GM23338 (cell line): ENCODE results near the gene AHDC1. TPM values are rescaled to one million over a fixed set of nuclear protein-coding genes. Genes with fewer than 3 reads are reported as not detected.

Source experiments
- ATAC-seq: fragments of 200-7000 bp; cut with Tn5 transposase; 3 replicates; pipeline ENCODE4 v1.9.1; 2020
- DNase-seq: peaks from one replicate; pipeline ENCODE4 v3.0.0-alpha.2; 2015; ENCODE audit warnings: low spot score
- H2AFZ ChIP-seq: fragments of 200-600 bp; sonication (generic); 2 replicates; pipeline ENCODE4 v1.8.0; 2016; ENCODE audit warnings: antibody characterized with exemption, mild to moderate bottlenecking, moderate library complexity
- H3F3A ChIP-seq: fragments of 200-600 bp; sonication (generic); replicated peaks from 2 replicates; pipeline ENCODE4 v1.8.0; 2017; ENCODE audit warnings: antibody characterized with exemption, mixed run types, low read depth
- H3K27ac ChIP-seq: fragments of 200-600 bp; sonication (generic); 2 replicates; pipeline ENCODE4 v1.6.1; 2016; ENCODE audit warnings: low read depth
- H3K27me3 ChIP-seq: fragments of 200-600 bp; sonication (generic); 2 replicates; pipeline ENCODE4 v1.8.0; 2016; ENCODE audit warnings: mild to moderate bottlenecking, mixed run types, moderate library complexity; ENCODE audit not compliant: insufficient read depth
- H3K36me3 ChIP-seq: fragments of 200-600 bp; sonication (generic); 2 replicates; pipeline ENCODE4 v1.8.0; 2016; ENCODE audit warnings: mild to moderate bottlenecking; ENCODE audit not compliant: insufficient read depth
- H3K4me1 ChIP-seq: fragments of 200-600 bp; sonication (generic); 2 replicates; pipeline ENCODE4 v1.8.0; 2016; ENCODE audit warnings: mild to moderate bottlenecking, moderate library complexity; ENCODE audit not compliant: insufficient read depth
- H3K4me2 ChIP-seq: fragments of 200-600 bp; sonication (generic); 2 replicates; pipeline ENCODE4 v1.7.1; 2017; ENCODE audit warnings: mixed run types
- H3K4me3 ChIP-seq: fragments of 200-600 bp; sonication (generic); 2 replicates; pipeline ENCODE4 v1.6.1; 2016; ENCODE audit warnings: mixed run types
- H3K79me2 ChIP-seq: fragments of 200-600 bp; sonication (generic); replicated peaks from 2 replicates; pipeline ENCODE4 v1.8.0; 2017; ENCODE audit warnings: mild to moderate bottlenecking; ENCODE audit not compliant: insufficient read depth
- H3K9me2 ChIP-seq: fragments of 200-600 bp; sonication (generic); 2 replicates; pipeline ENCODE4 v1.8.0; 2017; ENCODE audit not compliant: insufficient read depth
- H4K20me1 ChIP-seq: fragments of 200-600 bp; sonication (generic); replicated peaks from 2 replicates; pipeline ENCODE4 v1.8.0; 2017; ENCODE audit warnings: mild to moderate bottlenecking; ENCODE audit not compliant: insufficient read depth
- H3K27ac Mint-ChIP-seq: 2 replicates; pipeline ENCODE4 v1.8.0; 2020; ENCODE audit warnings: inconsistent platforms, mild to moderate bottlenecking, moderate library complexity, mixed read lengths
- H3K27me3 Mint-ChIP-seq: 3 replicates; pipeline ENCODE4 v1.8.0; 2022; ENCODE audit warnings: low read depth, mild to moderate bottlenecking, moderate library complexity, mixed read lengths, inconsistent platforms; ENCODE audit not compliant: insufficient read depth, poor library complexity
- H3K36me3 Mint-ChIP-seq: 3 replicates; pipeline ENCODE4 v1.8.0; 2021; ENCODE audit warnings: low read depth, mild to moderate bottlenecking, inconsistent platforms, moderate library complexity, mixed read lengths
- H3K4me1 Mint-ChIP-seq: 3 replicates; pipeline ENCODE4 v1.8.0; 2020; ENCODE audit warnings: mild to moderate bottlenecking, inconsistent platforms, mixed read lengths
- H3K4me3 Mint-ChIP-seq: 3 replicates; pipeline ENCODE4 v1.8.0; 2021; ENCODE audit warnings: moderate library complexity, mild to moderate bottlenecking, inconsistent platforms, mixed read lengths
- H3K9me3 Mint-ChIP-seq: 3 replicates; pipeline ENCODE4 v1.8.0; 2020; ENCODE audit warnings: moderate library complexity, mild to moderate bottlenecking, inconsistent platforms, mixed read lengths
- EZH2phosphoT487 ChIP-seq: fragments of 200-600 bp; sonication (generic); IDR thresholded peaks from one replicate; pipeline ENCODE4 v1.8.1; 2018; ENCODE audit warnings: antibody characterized with exemption; ENCODE audit not compliant: unreplicated experiment
- POLR2AphosphoS5 ChIP-seq: IDR thresholded peaks from 2 replicates; pipeline ENCODE4 v1.6.1; 2016; ENCODE audit warnings: antibody characterized with exemption, low read depth
- STAT1 ChIP-seq: IDR thresholded peaks from one replicate; pipeline ENCODE4 v1.6.1; 2016; ENCODE audit warnings: antibody characterized with exemption; ENCODE audit not compliant: unreplicated experiment
- ZNF331 ChIP-seq: fragments of 250-450 bp; sonication (Bioruptor Pico); IDR thresholded peaks from 2 replicates; pipeline ENCODE4 v1.5.0; 2020; ENCODE audit warnings: low read depth, mild to moderate bottlenecking, moderate library complexity
- polyA plus RNA-seq: library from polyadenylated mRNA; unstranded; fragments of >200 nt; fragmentation: Nextera tagmentation; extraction: Ambion mirVana; gene quantifications from 2 replicates; pipeline ENCODE4 v1.2.1, GENCODE V29; 2016
- total RNA-seq: library from RNA; depleted of rRNA; stranded (reverse); fragments of >200 nt; shearing (Covaris generic); gene quantifications from 2 replicates; pipeline ENCODE4 v1.2.3, GENCODE V29; 2014
- TF ChIP-seq, protein P1 (sequence below), 2 experiments: fragments of 200-600 bp in 1 of 2; sonication (generic) in 1 of 2; conservative IDR thresholded peaks; 2 replicates each; pipeline versions ENCODE4 v1.5.1 to v1.6.1; 2016 to 2017; ENCODE audit warnings: antibody characterized with exemption in 2 of 2, low read depth in 2 of 2, mild to moderate bottlenecking in 2 of 2, moderate library complexity in 1 of 2
- TF ChIP-seq, protein P2 (sequence below): fragments of 250-450 bp; sonication (Bioruptor Pico); IDR thresholded peaks from 2 replicates; pipeline ENCODE4 v1.5.0; 2020; ENCODE audit warnings: mild to moderate bottlenecking, moderate library complexity
- TF ChIP-seq, protein P3 (sequence below): IDR thresholded peaks from 2 replicates; pipeline ENCODE4 v1.6.1; 2016; ENCODE audit warnings: antibody characterized with exemption

Gene AHDC1
- total and polyA plus RNA-seq, 2 experiments from 2014 or later = 8.3 to 22.2 TPM

DNA sequence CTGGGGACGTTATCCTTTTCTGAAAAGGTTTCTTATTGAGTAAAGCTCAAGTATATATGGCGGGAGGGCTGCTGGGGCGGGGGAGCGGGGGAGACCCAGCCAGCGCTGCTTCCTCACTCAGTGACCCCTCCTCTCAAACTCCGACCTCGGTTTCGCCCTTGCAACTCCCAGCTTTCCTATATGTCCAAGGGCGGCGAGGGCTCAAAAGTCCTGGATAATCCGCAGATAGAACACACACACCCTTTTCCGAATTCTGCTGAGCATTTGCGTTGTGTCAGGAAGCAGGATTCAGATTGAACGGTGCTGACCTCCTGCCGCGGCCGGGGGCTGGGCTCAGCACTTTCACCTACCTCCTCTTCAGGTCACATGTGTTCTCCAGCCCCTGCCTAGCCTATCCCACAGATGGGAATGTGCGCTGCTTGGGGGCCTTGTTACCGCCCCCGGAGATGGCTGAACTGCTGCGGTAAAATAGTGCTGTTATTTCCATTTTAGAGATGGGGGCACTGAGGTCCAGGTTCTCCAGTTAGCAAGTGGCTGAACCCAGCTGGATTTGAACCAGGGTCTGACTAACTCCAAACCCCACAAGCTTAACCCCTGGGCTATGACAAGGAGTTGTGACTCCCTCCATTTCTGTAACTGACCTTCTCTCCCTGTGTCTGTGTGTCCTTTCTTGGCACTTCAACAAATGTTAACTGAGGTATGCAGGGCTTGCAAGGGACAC, 795 bp upstream of the AHDC1 start:
- ATAC-seq (peak; percentile 5), DNase-seq (peak; percentile 68)
- Histone ChIP-seq H3K36me3 (no peaks in the 10 kb centered on the region), H2AFZ (peak overlapping the region; percentile 97), H3K9me2 (no peaks in the 10 kb centered on the region), H3K4me3 (peak overlapping the region; percentile 89), H3K79me2 (peaks cover 28% of the 10 kb centered on the region), H4K20me1 (peaks cover 21% of the 10 kb centered on the region), H3K27me3 (peaks cover 8% of the 10 kb centered on the region; the same call in 1 of the 2 replicates), H3K4me2 (peak overlapping the region; percentile 94), H3K4me1 (peaks cover 57% of the 10 kb centered on the region), H3F3A (peaks cover 12% of the 10 kb centered on the region; the same call in 1 of the 2 replicates), H3K27ac (no peak overlapping the region)
- no peak for TF ChIP-seq POLR2AphosphoS5
- TF ChIP-seq, protein P1, sequence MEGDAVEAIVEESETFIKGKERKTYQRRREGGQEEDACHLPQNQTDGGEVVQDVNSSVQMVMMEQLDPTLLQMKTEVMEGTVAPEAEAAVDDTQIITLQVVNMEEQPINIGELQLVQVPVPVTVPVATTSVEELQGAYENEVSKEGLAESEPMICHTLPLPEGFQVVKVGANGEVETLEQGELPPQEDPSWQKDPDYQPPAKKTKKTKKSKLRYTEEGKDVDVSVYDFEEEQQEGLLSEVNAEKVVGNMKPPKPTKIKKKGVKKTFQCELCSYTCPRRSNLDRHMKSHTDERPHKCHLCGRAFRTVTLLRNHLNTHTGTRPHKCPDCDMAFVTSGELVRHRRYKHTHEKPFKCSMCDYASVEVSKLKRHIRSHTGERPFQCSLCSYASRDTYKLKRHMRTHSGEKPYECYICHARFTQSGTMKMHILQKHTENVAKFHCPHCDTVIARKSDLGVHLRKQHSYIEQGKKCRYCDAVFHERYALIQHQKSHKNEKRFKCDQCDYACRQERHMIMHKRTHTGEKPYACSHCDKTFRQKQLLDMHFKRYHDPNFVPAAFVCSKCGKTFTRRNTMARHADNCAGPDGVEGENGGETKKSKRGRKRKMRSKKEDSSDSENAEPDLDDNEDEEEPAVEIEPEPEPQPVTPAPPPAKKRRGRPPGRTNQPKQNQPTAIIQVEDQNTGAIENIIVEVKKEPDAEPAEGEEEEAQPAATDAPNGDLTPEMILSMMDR (conservative IDR thresholded peaks at IDR 0.05; ENCODE audit: low read depth in 2 of 2) = 0 out of 4 replicates have a peak, but pooled peaks of 1 of the 2 experiments have one; percentile 0
- no peaks in the 10 kb centered on the region; the same call in 2 of the 3 replicates for H3K36me3 Mint-ChIP-seq
- no peaks in the 10 kb centered on the region for H3K9me3 Mint-ChIP-seq
- peaks cover 36% of the 10 kb centered on the region for H3K27me3 Mint-ChIP-seq
- H3K27ac Mint-ChIP-seq = no peak overlapping the region
- peak overlapping the region; percentile 89 for H3K4me3 Mint-ChIP-seq
- peaks cover 55% of the 10 kb centered on the region for H3K4me1 Mint-ChIP-seq

DNA sequence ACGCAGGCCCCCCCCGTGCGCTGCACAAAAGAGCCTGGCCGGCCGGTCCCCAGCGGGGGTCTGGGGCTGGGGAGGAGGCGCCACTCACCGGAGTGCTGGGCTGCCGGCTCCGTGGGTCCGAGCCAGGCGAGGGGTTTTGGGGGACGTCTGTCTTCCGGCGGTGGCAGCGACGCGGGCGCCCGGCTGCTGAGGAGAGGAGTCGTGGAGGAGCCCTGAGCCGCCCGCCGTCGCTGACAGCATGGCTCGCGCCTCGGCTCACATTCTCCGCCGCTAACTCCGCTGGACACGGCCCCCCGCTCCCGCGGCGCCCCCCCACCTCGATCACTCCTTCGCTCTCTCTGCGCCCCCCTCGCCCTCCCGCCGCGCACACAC, 649 bp downstream of the AHDC1 start:
- Histone ChIP-seq H3K27me3 (peaks cover 8% of the 10 kb centered on the region; the same call in 1 of the 2 replicates), H3K79me2 (peaks cover 42% of the 10 kb centered on the region), H3K9me2 (no peaks in the 10 kb centered on the region), H3K4me1 (peaks cover 69% of the 10 kb centered on the region), H3K36me3 (no peaks in the 10 kb centered on the region), H3K4me3 (peak overlapping the region; percentile 89), H3K4me2 (peak overlapping the region; percentile 94), H3K27ac (no peak overlapping the region), H2AFZ (no peak overlapping the region), H4K20me1 (peaks cover 23% of the 10 kb centered on the region), H3F3A (peaks cover 12% of the 10 kb centered on the region; the same call in 1 of the 2 replicates)
- Mint-ChIP-seq H3K9me3 (no peaks in the 10 kb centered on the region), H3K36me3 (no peaks in the 10 kb centered on the region; the same call in 2 of the 3 replicates), H3K4me1 (peaks cover 66% of the 10 kb centered on the region), H3K27ac (no peak overlapping the region), H3K27me3 (peaks cover 38% of the 10 kb centered on the region), H3K4me3 (peak overlapping the region; percentile 89)
- TF ChIP-seq, protein P2, sequence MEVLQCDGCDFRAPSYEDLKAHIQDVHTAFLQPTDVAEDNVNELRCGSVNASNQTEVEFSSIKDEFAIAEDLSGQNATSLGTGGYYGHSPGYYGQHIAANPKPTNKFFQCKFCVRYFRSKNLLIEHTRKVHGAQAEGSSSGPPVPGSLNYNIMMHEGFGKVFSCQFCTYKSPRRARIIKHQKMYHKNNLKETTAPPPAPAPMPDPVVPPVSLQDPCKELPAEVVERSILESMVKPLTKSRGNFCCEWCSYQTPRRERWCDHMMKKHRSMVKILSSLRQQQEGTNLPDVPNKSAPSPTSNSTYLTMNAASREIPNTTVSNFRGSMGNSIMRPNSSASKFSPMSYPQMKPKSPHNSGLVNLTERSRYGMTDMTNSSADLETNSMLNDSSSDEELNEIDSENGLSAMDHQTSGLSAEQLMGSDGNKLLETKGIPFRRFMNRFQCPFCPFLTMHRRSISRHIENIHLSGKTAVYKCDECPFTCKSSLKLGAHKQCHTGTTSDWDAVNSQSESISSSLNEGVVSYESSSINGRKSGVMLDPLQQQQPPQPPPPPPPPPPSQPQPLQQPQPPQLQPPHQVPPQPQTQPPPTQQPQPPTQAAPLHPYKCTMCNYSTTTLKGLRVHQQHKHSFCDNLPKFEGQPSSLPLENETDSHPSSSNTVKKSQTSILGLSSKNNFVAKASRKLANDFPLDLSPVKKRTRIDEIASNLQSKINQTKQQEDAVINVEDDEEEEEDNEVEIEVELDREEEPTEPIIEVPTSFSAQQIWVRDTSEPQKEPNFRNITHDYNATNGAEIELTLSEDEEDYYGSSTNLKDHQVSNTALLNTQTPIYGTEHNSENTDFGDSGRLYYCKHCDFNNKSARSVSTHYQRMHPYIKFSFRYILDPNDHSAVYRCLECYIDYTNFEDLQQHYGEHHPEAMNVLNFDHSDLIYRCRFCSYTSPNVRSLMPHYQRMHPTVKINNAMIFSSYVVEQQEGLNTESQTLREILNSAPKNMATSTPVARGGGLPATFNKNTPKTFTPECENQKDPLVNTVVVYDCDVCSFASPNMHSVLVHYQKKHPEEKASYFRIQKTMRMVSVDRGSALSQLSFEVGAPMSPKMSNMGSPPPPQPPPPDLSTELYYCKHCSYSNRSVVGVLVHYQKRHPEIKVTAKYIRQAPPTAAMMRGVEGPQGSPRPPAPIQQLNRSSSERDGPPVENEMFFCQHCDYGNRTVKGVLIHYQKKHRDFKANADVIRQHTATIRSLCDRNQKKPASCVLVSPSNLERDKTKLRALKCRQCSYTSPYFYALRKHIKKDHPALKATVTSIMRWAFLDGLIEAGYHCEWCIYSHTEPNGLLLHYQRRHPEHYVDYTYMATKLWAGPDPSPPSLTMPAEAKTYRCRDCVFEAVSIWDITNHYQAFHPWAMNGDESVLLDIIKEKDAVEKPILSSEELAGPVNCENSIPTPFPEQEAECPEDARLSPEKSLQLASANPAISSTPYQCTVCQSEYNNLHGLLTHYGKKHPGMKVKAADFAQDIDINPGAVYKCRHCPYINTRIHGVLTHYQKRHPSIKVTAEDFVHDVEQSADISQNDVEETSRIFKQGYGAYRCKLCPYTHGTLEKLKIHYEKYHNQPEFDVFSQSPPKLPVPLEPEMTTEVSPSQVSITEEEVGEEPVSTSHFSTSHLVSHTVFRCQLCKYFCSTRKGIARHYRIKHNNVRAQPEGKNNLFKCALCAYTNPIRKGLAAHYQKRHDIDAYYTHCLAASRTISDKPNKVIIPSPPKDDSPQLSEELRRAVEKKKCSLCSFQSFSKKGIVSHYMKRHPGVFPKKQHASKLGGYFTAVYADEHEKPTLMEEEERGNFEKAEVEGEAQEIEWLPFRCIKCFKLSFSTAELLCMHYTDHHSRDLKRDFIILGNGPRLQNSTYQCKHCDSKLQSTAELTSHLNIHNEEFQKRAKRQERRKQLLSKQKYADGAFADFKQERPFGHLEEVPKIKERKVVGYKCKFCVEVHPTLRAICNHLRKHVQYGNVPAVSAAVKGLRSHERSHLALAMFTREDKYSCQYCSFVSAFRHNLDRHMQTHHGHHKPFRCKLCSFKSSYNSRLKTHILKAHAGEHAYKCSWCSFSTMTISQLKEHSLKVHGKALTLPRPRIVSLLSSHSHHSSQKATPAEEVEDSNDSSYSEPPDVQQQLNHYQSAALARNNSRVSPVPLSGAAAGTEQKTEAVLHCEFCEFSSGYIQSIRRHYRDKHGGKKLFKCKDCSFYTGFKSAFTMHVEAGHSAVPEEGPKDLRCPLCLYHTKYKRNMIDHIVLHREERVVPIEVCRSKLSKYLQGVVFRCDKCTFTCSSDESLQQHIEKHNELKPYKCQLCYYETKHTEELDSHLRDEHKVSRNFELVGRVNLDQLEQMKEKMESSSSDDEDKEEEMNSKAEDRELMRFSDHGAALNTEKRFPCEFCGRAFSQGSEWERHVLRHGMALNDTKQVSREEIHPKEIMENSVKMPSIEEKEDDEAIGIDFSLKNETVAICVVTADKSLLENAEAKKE (CRISPR knock-in tag) = no peak
- TF ChIP-seq, protein P3, sequence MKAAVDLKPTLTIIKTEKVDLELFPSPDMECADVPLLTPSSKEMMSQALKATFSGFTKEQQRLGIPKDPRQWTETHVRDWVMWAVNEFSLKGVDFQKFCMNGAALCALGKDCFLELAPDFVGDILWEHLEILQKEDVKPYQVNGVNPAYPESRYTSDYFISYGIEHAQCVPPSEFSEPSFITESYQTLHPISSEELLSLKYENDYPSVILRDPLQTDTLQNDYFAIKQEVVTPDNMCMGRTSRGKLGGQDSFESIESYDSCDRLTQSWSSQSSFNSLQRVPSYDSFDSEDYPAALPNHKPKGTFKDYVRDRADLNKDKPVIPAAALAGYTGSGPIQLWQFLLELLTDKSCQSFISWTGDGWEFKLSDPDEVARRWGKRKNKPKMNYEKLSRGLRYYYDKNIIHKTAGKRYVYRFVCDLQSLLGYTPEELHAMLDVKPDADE = no peak
- TF ChIP-seq ZNF331 (CRISPR knock-in tag) (no peak), STAT1 (no peak), EZH2phosphoT487 (no peak)
- DNase-seq (peak; percentile 59), ATAC-seq (no peak)
